GM19324 (cell line): ENCODE data around the gene PAWR.
"Not testable (repeated sequence)": the region's sequence is repeated elsewhere in the genome, so short reads cannot be mapped to it uniquely, and the experiment has no call there.

Experiments
- ATAC-seq: cut with Tn5 transposase; IDR thresholded peaks from one replicate; pipeline ENCODE4 v1.9.1; 2021; ENCODE audit warnings: mild to moderate bottlenecking, moderate library complexity; ENCODE audit not compliant: unreplicated experiment, low FRiP score

The PAWR gene

DNA sequence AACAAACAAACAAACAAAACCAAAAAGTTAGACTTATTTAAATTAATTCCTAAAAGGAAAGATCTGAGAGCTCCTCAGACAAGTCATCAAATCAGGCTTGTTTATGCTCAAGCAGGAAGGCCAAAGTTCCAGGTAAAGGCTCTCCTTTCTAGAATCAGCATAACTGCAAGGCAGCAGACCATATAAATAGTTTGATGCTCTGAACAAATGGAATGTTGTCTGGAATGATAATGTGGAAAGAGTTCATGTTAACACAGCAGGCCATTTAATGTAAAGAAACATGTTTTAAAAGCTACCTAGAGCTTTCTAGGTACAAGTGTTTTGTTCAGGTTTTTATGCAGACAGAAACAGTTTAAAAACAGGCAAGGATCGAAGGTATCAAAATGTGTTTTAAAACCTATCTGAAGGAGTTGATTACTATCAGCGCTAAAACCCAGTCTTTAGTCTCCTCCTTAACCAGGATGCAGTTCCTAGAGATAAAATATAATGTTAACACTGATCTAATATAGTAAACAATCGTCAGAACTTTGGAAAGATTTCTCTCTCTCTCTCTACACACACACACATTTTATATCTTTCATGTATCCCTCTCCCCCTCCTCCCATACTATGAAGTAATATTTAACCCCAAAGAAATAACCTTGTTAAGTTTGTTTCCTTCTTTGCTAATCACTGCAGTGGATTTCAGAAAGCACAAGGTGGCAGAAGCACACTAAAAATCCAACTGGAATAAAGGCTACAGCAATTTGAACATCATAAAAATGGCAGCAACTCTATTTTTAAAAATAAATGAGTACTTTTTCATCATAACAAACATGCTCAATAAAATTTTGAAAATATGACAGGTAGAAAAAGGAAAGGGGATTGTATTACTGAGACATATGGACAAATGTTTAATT is 135.5 kb downstream of the PAWR start:
- ATAC-seq, result no peak

DNA sequence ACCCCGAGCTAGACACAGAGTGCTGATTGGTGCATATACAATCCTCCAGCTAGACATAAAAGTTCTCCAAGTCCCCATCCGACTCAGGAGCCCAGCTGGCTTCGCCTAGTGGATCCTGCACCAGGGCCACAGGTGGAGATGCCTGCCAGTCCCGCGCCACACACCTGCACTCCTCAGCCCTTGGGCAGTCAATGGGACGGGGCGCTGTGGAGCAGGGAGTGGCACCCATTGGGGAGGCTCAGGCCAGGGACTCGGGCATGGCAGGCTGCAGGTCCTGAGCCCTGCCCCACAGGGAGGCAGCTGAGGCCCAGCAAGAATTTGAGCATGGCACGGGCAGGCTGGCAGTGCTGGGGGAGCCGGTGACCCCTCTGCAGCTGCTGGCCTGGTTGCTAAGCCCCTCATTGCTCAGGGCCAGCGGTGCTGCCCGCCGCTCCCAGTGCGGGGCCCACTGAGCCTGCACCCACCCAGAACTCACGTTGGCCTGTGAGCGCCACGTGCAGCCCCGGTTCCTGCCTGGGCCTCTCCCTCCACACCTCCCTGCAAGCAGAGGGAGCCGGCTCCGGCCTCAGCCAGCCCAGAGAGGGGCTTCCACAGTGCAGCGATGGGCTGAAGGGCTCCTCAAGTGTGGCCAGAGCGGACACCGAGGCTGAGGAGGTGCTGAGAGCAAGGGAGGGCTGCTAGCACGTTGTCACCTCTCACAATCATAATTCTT is 136.7 kb downstream of the PAWR start:
- ATAC-seq, result no peak

DNA sequence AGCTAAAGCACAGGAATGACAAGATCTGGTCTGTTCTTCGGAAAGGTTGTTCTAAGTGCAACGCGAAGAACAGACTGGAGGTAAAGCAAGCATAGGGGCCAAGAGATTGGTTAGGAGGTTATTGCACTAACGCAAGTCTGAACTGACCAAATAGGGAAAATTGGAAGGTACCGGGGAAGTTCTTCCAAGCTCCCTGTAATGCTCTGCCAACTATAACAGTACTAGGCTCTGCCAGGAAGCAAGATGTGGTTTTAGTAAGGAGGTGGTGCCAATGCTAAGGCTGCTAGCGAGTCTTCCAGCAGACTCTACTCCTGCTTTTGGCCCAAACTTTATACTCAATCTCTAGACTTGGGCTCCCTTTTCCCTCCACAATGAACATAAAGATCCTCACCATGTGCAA is 138.6 kb downstream of the PAWR start:
- ATAC-seq, result no peak

DNA sequence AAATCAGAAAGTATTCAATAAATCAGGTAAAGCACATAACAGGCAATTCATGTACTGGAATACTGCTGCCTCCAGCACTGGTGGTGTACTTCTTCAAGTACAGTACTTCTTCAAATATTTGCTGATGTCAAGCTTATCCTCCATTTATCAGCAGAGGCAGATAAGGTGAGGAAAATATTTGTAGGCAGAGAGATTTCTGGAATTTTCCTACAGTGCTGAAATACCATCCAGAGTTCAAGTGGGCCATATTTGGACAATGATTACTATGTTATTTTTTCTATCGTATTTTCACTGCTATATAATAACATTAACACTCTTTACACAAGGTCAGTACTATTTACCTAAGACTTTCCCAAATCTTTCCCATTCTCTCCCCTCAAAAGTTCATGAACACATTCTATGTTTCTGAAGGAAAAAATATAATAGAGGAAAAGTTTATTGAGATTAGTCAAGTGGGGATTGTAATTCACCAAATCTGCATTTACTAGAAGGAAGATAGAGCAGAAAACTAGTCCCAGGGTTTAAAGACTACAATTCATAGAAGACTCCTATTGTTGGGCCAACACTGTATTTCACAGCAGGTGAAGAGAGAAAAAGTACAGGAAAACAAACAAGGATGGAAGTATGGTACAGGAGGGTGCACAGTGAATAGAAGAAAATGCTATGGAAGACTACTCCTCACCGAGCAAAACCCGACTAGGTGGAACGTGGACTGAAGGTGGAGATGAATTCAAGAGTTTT is 141.1 kb downstream of the PAWR start:
- ATAC-seq, result no peak

DNA sequence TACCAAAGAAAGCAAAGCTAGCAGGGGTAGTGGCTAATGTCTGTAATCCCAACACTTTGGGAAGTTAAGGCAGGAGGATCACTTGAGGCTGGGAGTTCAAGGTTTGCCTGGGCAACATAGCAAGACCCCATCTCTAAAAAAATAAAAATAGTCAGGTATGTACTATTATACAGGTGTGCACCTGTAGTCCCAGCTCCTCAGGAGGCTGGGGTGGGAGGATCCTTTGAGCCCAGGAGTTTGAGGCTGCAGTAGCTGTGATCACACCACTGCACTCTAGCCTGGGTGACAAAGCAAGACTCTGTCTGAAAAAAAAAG is 142.2 kb downstream of the PAWR start:
- ATAC-seq, result no peak

DNA sequence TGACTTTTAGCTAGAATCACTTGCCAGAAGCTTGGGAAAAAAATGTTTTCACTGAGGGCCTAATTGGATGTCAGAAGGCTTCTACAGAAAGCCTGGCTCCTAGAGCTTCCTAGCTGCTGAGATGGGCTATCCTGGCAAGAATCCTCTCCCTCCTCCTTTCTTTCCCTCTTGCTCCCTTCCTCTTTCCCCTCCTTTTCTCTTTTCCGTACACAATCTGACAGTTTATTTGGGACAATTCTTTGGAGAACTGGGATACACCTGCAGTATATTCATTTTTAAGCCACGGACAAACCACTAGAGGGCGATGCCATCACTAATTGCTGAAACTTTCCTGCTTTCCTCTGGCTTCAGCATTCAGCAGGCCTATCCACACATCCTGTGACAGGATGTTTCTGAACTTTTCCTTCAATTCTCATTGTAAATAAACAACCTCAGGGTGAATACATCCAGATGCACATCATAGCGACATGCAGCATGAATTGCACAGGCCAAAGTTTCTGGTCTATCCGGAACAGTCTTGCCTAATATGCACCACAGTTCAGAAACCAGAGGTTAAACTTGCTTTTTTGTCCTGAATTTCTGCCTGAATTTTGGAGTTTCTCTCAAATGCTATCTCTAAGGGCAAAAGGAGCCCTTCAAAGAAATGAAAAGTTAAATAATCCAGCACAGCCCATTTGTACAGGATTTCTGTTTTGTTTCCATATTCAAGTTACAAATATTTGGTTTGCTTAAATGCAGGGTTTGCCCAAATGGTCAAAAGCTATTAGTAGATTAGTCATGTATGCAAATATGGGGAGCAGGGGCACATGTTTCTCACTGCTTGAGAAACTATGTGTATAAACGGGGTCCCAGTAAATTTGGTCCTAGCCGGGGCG is 142.8 kb downstream of the PAWR start:
- peak; percentile 65 for ATAC-seq

DNA sequence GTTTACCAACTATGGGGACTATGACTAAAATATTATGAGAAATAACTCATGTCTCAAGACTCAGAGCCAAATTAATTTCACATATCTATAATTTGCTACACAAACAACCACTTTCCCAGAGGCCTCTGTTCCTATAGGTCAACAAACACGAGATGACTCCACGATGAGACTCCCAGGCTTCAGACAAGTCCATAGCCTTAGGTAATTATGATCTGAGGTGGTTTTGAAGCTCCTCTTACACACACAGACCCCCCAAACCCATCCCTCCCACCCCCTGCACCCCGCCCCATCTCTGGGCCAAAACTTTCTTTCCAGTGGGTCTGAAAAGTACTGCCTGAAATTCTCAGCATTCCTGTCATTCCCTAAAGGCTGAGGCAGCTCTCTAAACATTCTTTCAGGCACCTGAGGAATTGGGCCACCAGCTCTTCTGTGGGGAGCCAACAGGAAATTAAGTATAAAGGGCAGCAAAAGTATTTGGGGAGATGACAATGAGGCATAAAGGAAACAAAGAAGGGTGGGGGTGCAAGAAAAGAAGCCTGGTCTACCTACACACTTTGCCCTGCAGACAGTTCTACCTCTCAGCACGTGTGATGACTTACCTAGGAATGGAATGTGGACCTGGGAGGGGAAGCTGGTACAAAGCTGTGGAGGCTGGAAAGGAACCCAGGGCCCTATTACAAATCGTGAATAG is 143.6 kb downstream of the PAWR start:
- no peak for ATAC-seq

DNA sequence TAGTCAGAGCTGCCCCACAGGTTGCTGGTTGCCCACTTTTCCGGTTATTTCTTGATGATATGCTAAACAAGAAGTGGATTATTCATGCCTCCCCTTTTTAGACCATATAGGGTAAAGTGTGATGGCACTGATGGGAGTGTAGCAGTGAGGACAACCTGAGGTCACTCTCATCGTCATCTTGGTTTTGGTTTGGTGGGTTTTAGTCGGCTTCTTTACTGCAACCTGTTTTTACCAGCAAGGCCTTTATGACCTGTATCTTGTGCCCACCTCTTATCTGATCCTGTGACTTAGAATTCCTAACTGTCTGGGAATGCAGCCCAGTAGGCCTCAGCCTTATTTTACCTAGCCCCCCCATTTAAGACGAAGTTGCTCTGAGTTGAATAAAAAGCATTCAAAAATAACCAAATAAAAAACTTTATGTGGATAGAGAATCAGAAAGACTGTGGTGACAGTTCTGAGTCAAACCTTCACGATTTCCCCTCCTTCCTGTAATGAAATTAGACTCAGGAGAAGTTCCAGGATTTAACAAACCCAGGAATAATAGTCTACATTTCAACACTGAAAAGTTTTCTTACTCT is 144.2 kb downstream of the PAWR start:
- ATAC-seq, result no peak

DNA sequence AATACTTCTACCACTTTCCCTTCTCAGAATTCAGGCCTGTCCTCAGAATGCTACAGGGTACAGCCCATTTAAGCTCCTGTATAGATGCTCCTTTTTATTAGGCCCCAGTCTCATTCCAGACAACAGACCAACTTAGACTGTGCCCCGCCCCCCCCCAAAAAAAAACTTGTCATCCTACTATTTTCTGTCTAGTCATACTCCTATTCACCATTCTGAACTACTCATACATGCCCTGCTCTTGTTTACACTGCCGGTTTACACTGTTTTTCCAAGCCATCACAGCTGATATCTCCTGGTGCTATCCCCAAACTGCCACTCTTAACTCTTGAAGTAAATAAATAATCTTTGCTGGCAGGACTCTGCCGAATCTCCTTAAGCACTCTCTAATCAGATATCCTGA is 146.3 kb downstream of the PAWR start:
- not testable (repeated sequence) for ATAC-seq

DNA sequence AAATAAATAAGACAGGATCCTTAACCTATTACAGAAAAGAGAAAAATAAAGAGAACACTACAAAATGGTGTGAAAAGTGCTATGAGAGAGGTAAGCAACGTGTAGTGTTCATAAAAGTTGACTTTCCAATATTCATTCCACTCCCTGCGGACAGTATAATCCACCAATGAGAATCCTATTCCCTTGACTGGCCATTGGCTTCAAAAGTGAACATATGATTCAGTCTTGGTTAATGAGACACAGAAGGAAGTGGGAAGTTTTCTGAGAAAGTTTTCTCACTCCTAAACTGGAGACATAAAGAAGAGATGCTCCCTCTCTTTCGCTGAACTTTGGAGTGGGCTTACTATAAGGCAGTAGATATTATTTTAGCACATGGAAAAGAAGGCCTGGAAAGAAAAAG is 153.1 kb downstream of the PAWR start:
- no peak for ATAC-seq

DNA sequence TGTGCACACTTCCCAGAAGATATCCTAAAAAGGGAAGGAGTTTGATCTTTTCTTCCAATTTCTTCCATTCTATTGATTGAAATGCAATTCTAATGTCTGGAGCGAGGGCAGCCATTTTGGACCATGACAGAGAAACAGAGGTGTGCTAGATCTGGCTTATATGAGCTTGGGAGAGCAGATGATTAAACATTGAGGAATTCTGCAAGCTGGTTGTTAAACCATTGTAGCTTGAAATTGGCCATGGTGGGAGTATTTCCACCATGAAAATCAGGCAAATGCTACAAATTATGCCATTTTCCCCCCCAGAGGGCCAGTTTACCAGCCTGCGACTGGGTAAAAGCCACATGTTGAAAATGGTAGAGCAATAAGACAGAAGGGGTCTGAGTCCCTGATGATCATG is 155.0 kb downstream of the PAWR start:
- no peak for ATAC-seq
